Epidermal melanocyte (primary cell): ENCODE measurements around the gene ZNF414.

Experiments used
- DNase-seq: peaks from one replicate; pipeline ENCODE4 v3.0.0; 2011; ENCODE audit warnings: low spot score; ENCODE audit not compliant: insufficient read length

The ZNF414 gene

GRCh38 chr19:8466018-8466417 is 47.9 kb downstream of the ZNF414 start:
- no peak for DNase-seq

- DNase-seq: no peak
Measured at GRCh38 chr19:8463365-8463764, 50.6 kb downstream of the ZNF414 start.

GRCh38 chr19:8462571-8462970 is 51.4 kb downstream of the ZNF414 start:
- no peak for DNase-seq

- DNase-seq: no peak
Measured at GRCh38 chr19:8461891-8462290, 52.1 kb downstream of the ZNF414 start.

- DNase-seq: no peak
Measured at GRCh38 chr19:8461376-8461775, 52.6 kb downstream of the ZNF414 start.

GRCh38 chr19:8460516-8461298 is 53.3 kb downstream of the ZNF414 start:
- DNase-seq: no peak
